ENCODE measurements around the gene ELOVL7. TPM values are rescaled to one million over a fixed set of nuclear protein-coding genes. Genes with fewer than 3 reads are reported as not detected.

Gene ELOVL7
- total RNA-seq, 1 experiment from 2014 or later = 2.9 TPM

DNA sequence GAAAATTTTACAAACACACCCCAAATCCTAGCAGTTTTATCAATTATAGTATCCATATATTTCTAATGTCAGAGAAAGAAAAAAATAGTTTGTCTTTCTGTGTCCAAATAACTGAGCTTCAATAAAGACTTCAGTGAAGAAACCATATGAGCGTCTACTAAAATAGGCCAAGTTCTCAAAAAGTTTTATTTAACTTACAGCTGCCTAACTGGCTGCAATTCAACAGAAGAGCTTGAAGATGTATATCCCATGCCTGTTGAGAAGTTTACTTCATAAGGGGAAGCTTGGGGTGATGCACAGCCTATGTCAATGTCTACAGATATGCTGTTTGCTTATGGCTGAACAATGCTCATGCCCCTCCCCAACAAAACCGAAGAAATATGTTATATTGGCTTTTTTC lies 43.7 kb upstream of the ELOVL7 start:
- DNase-seq (ENCODE audit: low read depth, low spot score) (no peak), ATAC-seq (no peak)
- in situ Hi-C loops (cut with HindIII; ENCODE audit: low pct_unique_long_range_greater_than_20kb, low sequenced_read_pairs) = no loop called here
- H3K36me3 ChIP-seq (ENCODE audit: control insufficient read depth, insufficient read depth, low read length) = no peaks in the 10 kb centered on the region
- intact Hi-C loops (cut with micrococcal nuclease; ENCODE audit: unreplicated experiment) = no loop called here
- TF ChIP-seq, protein P1, sequence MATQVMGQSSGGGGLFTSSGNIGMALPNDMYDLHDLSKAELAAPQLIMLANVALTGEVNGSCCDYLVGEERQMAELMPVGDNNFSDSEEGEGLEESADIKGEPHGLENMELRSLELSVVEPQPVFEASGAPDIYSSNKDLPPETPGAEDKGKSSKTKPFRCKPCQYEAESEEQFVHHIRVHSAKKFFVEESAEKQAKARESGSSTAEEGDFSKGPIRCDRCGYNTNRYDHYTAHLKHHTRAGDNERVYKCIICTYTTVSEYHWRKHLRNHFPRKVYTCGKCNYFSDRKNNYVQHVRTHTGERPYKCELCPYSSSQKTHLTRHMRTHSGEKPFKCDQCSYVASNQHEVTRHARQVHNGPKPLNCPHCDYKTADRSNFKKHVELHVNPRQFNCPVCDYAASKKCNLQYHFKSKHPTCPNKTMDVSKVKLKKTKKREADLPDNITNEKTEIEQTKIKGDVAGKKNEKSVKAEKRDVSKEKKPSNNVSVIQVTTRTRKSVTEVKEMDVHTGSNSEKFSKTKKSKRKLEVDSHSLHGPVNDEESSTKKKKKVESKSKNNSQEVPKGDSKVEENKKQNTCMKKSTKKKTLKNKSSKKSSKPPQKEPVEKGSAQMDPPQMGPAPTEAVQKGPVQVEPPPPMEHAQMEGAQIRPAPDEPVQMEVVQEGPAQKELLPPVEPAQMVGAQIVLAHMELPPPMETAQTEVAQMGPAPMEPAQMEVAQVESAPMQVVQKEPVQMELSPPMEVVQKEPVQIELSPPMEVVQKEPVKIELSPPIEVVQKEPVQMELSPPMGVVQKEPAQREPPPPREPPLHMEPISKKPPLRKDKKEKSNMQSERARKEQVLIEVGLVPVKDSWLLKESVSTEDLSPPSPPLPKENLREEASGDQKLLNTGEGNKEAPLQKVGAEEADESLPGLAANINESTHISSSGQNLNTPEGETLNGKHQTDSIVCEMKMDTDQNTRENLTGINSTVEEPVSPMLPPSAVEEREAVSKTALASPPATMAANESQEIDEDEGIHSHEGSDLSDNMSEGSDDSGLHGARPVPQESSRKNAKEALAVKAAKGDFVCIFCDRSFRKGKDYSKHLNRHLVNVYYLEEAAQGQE (IDR thresholded peaks at IDR 0.05; ENCODE audit: insufficient read depth in 1 of 2, low read depth in 2 of 2, low read length in 1 of 2) = no peak
- TF ChIP-seq SIN3A (IDR thresholded peaks at IDR 0.05; ENCODE audit: borderline replicate concordance, insufficient read depth, low read depth, low read length) (no peak), TCF7L2 (IDR thresholded peaks at IDR 0.05; ENCODE audit: low read depth, low read length) (no peak), POLR2AphosphoS5 (IDR thresholded peaks at IDR 0.05; ENCODE audit: low read depth, low read length) (no peak)
- TF ChIP-seq, protein P2, sequence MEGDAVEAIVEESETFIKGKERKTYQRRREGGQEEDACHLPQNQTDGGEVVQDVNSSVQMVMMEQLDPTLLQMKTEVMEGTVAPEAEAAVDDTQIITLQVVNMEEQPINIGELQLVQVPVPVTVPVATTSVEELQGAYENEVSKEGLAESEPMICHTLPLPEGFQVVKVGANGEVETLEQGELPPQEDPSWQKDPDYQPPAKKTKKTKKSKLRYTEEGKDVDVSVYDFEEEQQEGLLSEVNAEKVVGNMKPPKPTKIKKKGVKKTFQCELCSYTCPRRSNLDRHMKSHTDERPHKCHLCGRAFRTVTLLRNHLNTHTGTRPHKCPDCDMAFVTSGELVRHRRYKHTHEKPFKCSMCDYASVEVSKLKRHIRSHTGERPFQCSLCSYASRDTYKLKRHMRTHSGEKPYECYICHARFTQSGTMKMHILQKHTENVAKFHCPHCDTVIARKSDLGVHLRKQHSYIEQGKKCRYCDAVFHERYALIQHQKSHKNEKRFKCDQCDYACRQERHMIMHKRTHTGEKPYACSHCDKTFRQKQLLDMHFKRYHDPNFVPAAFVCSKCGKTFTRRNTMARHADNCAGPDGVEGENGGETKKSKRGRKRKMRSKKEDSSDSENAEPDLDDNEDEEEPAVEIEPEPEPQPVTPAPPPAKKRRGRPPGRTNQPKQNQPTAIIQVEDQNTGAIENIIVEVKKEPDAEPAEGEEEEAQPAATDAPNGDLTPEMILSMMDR (IDR thresholded peaks at IDR 0.05) = no peak
- H3K27me3 ChIP-seq (ENCODE audit: control insufficient read depth, insufficient read depth, low read length) = no peaks in the 10 kb centered on the region
- no TSS peak for BruUV-seq (replicated peaks)
- ChIA-PET POLR2A (no interaction called here), CTCF (no interaction called here)
- H3K27ac ChIP-seq (ENCODE audit: low read length) = no peak overlapping the region
- no peak overlapping the region for H3K4me3 ChIP-seq (ENCODE audit: low read depth in 2 of 2, low read length in 2 of 2)
- no peaks in the 10 kb centered on the region for H3K9me3 ChIP-seq (ENCODE audit: control insufficient read depth, insufficient read depth, low read depth, low read length)
- no peaks in the 10 kb centered on the region for H3K4me1 ChIP-seq (ENCODE audit: control insufficient read depth, insufficient read depth, low read length)

DNA sequence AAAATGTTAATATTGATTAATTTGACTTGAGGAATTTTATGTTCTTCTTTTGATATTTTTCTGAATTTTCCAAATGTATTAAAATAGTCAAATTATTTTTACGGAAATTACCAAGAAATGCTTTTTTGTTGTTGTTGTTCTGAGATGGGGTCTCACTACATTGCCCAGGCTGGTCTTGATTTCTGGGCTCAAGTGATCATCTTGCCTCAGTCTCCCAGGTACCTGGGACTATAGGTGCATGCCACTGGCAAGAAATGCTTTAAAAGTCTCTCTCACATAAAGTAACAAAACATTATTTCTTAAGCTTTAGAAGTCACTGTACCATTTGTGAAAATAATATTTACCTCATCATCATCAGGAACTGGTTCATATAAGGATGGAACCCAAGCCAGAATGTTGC lies 43.0 kb upstream of the ELOVL7 start:
- no peak for ATAC-seq
- H3K4me3 ChIP-seq (ENCODE audit: low read depth in 2 of 2, low read length in 2 of 2) = no peak overlapping the region
- BruUV-seq (replicated peaks) = no TSS peak
- H3K9me3 ChIP-seq (ENCODE audit: control insufficient read depth, insufficient read depth, low read depth, low read length) = no peaks in the 10 kb centered on the region
- no peaks in the 10 kb centered on the region for H3K4me1 ChIP-seq (ENCODE audit: control insufficient read depth, insufficient read depth, low read length)
- no peak overlapping the region for H3K27ac ChIP-seq (ENCODE audit: low read length)
- POLR2A ChIA-PET = no interaction called here
- H3K36me3 ChIP-seq (ENCODE audit: control insufficient read depth, insufficient read depth, low read length) = no peaks in the 10 kb centered on the region
- intact Hi-C loops (cut with micrococcal nuclease; ENCODE audit: unreplicated experiment) (no loop called here), in situ Hi-C loops (cut with HindIII; ENCODE audit: low pct_unique_long_range_greater_than_20kb, low sequenced_read_pairs) (no loop called here)
- H3K27me3 ChIP-seq (ENCODE audit: control insufficient read depth, insufficient read depth, low read length) = no peaks in the 10 kb centered on the region
- no peak for DNase-seq (ENCODE audit: low read depth, low spot score)
- CTCF ChIA-PET = no interaction called here
- no peak for TF ChIP-seq POLR2AphosphoS5 (IDR thresholded peaks at IDR 0.05; ENCODE audit: low read depth, low read length)
- TF ChIP-seq, protein P1 (IDR thresholded peaks at IDR 0.05; ENCODE audit: insufficient read depth in 1 of 2, low read depth in 2 of 2, low read length in 1 of 2) = no peak
- TF ChIP-seq, protein P2 (IDR thresholded peaks at IDR 0.05) = no peak
- no peak for TF ChIP-seq SIN3A (IDR thresholded peaks at IDR 0.05; ENCODE audit: borderline replicate concordance, insufficient read depth, low read depth, low read length)
- no peak for TF ChIP-seq TCF7L2 (IDR thresholded peaks at IDR 0.05; ENCODE audit: low read depth, low read length)
